PC-3 (cell line): Measurements from ENCODE around the gene LRP2.

Experiments used
- EZH2 ChIP-seq: fragments of 300-600 bp; sonication (generic); IDR thresholded peaks from one replicate; pipeline ENCODE4 v1.6.1; 2017; ENCODE audit warnings: antibody characterized with exemption, mild to moderate bottlenecking, low read length; ENCODE audit not compliant: unreplicated experiment
- EZH2phosphoT487 ChIP-seq: fragments of 300-600 bp; sonication (generic); IDR thresholded peaks from 2 replicates; pipeline ENCODE4 v1.6.1; 2018; ENCODE audit warnings: mild to moderate bottlenecking, antibody characterized with exemption, low read length, borderline replicate concordance
- TF ChIP-seq, protein P1 (sequence below): fragments of 300-600 bp; sonication (generic); conservative IDR thresholded peaks from 2 replicates; pipeline ENCODE4 v1.5.1; 2017; ENCODE audit warnings: antibody characterized with exemption, low read depth, mild to moderate bottlenecking, low read length

- TF ChIP-seq, protein P1, sequence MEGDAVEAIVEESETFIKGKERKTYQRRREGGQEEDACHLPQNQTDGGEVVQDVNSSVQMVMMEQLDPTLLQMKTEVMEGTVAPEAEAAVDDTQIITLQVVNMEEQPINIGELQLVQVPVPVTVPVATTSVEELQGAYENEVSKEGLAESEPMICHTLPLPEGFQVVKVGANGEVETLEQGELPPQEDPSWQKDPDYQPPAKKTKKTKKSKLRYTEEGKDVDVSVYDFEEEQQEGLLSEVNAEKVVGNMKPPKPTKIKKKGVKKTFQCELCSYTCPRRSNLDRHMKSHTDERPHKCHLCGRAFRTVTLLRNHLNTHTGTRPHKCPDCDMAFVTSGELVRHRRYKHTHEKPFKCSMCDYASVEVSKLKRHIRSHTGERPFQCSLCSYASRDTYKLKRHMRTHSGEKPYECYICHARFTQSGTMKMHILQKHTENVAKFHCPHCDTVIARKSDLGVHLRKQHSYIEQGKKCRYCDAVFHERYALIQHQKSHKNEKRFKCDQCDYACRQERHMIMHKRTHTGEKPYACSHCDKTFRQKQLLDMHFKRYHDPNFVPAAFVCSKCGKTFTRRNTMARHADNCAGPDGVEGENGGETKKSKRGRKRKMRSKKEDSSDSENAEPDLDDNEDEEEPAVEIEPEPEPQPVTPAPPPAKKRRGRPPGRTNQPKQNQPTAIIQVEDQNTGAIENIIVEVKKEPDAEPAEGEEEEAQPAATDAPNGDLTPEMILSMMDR, result no peak
- no peak for TF ChIP-seq EZH2
- TF ChIP-seq EZH2phosphoT487, result no peak
Observed at GRCh38 chr2:169291517-169291916, 70.8 kb downstream of the LRP2 start.
